ENCODE results near the gene DOCK8.

DNA sequence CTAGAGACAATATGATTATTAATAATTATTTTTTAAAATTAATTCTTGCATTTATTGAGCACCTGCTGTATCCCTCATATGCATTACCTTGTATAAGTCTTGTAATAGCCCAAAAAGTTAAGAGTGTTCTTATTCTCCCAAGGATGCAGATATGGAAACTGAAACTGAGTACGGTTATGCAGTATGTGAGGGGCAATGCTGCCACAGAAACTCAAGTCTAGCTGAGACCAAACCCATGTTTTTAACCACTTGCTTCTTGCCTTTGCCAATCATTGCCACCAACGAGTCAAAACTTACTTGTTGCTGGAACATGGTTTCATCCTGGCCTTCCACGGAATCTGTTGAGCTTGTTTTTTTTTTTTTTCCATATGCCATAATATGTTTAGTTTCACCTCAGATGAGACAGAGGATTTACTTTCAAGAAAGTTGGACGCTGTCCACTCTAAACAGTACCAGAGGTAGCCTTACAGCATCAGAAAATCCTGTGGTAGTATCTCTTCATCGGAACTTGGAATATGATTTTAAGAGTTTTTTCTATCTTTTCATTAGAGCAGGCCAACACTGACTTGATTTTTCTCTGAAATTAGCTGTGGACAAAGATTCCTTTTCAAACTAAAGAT is 27.9 kb downstream of the DOCK8 start:
- TF ChIP-seq EZH2 (IDR thresholded peaks at IDR 0.05; ENCODE audit: insufficient read depth, poor library complexity, severe bottlenecking), result no peak
- TF ChIP-seq EZH2phosphoT487 (IDR thresholded peaks at IDR 0.05; ENCODE audit: insufficient read depth, low read depth), result no peak

All from GM23248 (cell line).